ENCODE results near the gene GRK1.

Gene GRK1

GRCh38 chr13:113635048-113635420 lies 32.0 kb upstream of the GRK1 start:
- H3K9me3 ChIP-seq (ENCODE audit: control insufficient read depth, insufficient read depth, low read length): no peaks in the 10 kb centered on the region
- peaks cover 80% of the 10 kb centered on the region for H3K36me3 ChIP-seq (ENCODE audit: control insufficient read depth, insufficient read depth, low read length)
- H3K4me3 ChIP-seq (ENCODE audit: low read depth, low read length): no peak overlapping the region
- no peaks in the 10 kb centered on the region for H3K27me3 ChIP-seq (ENCODE audit: control insufficient read depth, insufficient read depth, low read length)
- H3K4me1 ChIP-seq (ENCODE audit: control insufficient read depth, insufficient read depth, low read length): no peaks in the 10 kb centered on the region
- no peak overlapping the region for H3K9ac ChIP-seq (ENCODE audit: low read depth, low read length)

DNA sequence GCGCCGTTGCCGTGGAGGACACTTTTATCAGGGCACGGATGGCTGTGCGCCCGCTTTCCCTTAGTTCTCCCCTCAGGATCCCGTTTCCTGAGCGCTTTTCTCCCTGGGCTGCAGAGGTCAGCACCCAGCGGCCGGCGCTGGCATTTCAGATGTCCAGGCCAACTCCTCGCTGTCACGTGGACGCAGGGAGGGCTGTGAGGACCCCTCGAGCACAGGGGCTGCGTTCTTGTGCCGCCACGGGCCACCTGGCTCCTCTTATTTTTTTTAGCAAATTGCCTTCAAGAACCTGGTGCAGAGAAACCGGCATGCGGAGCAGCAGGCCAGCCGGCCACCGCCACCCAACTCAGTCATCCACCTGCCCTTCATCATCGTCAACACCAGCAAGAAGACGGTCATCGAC lies 31.3 kb upstream of the GRK1 start:
- Histone ChIP-seq H3K4me1 (ENCODE audit: control insufficient read depth, insufficient read depth, low read length) (no peaks in the 10 kb centered on the region), H3K9me3 (ENCODE audit: control insufficient read depth, insufficient read depth, low read length) (no peaks in the 10 kb centered on the region), H3K4me3 (ENCODE audit: low read depth, low read length) (no peak overlapping the region), H3K36me3 (ENCODE audit: control insufficient read depth, insufficient read depth, low read length) (peaks cover 81% of the 10 kb centered on the region), H3K9ac (ENCODE audit: low read depth, low read length) (no peak overlapping the region), H3K27me3 (ENCODE audit: control insufficient read depth, insufficient read depth, low read length) (no peaks in the 10 kb centered on the region)

- Histone ChIP-seq H3K4me1 (ENCODE audit: control insufficient read depth, insufficient read depth, low read length) (no peaks in the 10 kb centered on the region), H3K27me3 (ENCODE audit: control insufficient read depth, insufficient read depth, low read length) (no peaks in the 10 kb centered on the region), H3K9ac (ENCODE audit: low read depth, low read length) (no peak overlapping the region), H3K4me3 (ENCODE audit: low read depth, low read length) (no peak overlapping the region), H3K36me3 (ENCODE audit: control insufficient read depth, insufficient read depth, low read length) (peaks cover 79% of the 10 kb centered on the region), H3K9me3 (ENCODE audit: control insufficient read depth, insufficient read depth, low read length) (peaks cover under 1% of the 10 kb centered on the region)
Measured at GRCh38 chr13:113636266-113636963, 30.6 kb upstream of the GRK1 start.

- no peak overlapping the region for H3K4me3 ChIP-seq (ENCODE audit: low read depth, low read length)
- peaks cover 79% of the 10 kb centered on the region for H3K36me3 ChIP-seq (ENCODE audit: control insufficient read depth, insufficient read depth, low read length)
- no peaks in the 10 kb centered on the region for H3K27me3 ChIP-seq (ENCODE audit: control insufficient read depth, insufficient read depth, low read length)
- H3K9me3 ChIP-seq (ENCODE audit: control insufficient read depth, insufficient read depth, low read length): peaks cover 11% of the 10 kb centered on the region
- H3K4me1 ChIP-seq (ENCODE audit: control insufficient read depth, insufficient read depth, low read length): no peaks in the 10 kb centered on the region
- H3K9ac ChIP-seq (ENCODE audit: low read depth, low read length): no peak overlapping the region
Measured at GRCh38 chr13:113637262-113638160, 29.5 kb upstream of the GRK1 start.

DNA sequence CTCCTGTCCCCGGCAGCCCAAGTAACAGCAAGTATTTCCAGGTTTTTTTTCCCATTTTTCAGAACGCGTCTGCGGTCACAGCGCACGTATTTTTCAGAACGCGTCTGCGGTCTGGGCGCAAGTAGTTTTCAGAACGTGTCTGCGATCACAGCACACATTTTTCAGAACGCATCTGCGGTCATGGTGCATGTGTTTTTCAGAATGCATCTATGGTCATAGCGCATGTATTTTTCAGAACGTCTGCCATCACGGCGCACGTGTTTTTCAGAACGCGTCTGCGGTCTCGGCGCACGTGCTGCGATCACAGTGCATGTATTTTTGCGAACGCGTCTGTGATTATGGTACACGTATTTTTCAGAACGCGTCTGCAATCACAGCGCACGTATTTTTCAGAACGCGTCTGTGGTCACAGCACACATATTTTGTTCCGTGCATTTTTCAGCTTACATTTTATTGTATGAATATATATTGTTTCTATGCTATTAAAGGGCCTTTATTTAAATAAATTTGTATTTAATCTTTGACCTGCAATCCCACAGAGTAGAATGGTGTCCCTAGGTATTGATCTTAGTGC lies 28.8 kb upstream of the GRK1 start:
- H3K36me3 ChIP-seq (ENCODE audit: control insufficient read depth, insufficient read depth, low read length): peaks cover 74% of the 10 kb centered on the region
- H3K27me3 ChIP-seq (ENCODE audit: control insufficient read depth, insufficient read depth, low read length): no peaks in the 10 kb centered on the region
- H3K9ac ChIP-seq (ENCODE audit: low read depth, low read length): no peak overlapping the region
- H3K9me3 ChIP-seq (ENCODE audit: control insufficient read depth, insufficient read depth, low read length): peaks cover 12% of the 10 kb centered on the region
- H3K4me3 ChIP-seq (ENCODE audit: low read depth, low read length): no peak overlapping the region
- no peaks in the 10 kb centered on the region for H3K4me1 ChIP-seq (ENCODE audit: control insufficient read depth, insufficient read depth, low read length)

DNA sequence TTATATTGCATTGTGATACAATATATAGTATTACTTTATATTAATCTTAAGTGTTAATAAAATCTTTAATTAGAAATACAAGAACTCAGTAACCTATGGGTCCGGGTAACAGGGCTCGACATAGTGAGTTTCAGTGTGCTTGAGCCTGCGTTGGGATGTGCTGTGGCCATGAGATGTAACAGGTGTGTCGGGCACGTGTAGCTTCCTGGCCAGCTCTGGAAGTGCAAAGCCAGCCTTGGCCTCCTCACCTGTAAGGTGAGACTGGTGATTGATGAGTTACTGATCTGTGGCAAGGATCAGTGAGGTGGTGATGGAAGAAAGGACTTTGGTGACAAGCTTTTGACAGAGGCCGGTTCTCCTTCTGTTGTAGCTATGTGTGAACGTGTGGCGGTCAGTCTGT lies 28.2 kb upstream of the GRK1 start:
- H3K4me3 ChIP-seq (ENCODE audit: low read depth, low read length): no peak overlapping the region
- H3K36me3 ChIP-seq (ENCODE audit: control insufficient read depth, insufficient read depth, low read length): peaks cover 69% of the 10 kb centered on the region
- peaks cover 12% of the 10 kb centered on the region for H3K9me3 ChIP-seq (ENCODE audit: control insufficient read depth, insufficient read depth, low read length)
- no peak overlapping the region for H3K9ac ChIP-seq (ENCODE audit: low read depth, low read length)
- H3K27me3 ChIP-seq (ENCODE audit: control insufficient read depth, insufficient read depth, low read length): no peaks in the 10 kb centered on the region
- H3K4me1 ChIP-seq (ENCODE audit: control insufficient read depth, insufficient read depth, low read length): no peaks in the 10 kb centered on the region

DNA sequence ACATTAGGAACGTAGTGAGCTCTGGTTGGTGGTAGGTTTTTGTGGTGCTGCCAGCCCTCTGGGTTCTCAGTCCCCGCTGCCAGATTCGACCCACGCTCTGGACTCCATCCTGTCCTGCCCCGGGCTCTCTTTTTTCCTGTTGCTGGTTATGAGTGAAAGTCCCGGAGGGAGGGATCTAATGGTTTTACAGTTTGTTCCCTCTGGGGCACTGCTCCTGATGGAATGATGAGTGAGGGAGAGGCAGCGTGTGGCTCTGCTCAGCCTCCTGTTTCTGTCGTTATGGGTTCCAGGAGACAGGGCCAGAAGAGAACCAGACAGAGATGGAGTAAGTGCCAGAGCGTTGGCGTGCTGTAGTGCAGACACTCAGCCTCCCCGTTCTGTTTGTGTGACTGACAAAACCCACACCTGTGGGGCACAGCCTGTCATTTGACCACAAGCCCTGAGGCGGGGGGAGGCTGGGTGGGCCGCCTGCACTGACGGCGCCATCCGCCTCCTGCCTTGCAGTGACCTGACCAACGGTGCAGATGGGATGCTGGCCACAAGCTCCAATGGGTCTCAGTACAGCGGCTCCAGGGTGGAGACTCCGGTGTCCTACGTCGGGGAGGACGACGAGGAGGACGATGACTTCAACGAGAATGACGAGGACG lies 27.3 kb upstream of the GRK1 start:
- Histone ChIP-seq H3K27me3 (ENCODE audit: control insufficient read depth, insufficient read depth, low read length) (no peaks in the 10 kb centered on the region), H3K4me3 (ENCODE audit: low read depth, low read length) (no peak overlapping the region), H3K4me1 (ENCODE audit: control insufficient read depth, insufficient read depth, low read length) (no peaks in the 10 kb centered on the region), H3K9me3 (ENCODE audit: control insufficient read depth, insufficient read depth, low read length) (peaks cover 12% of the 10 kb centered on the region), H3K36me3 (ENCODE audit: control insufficient read depth, insufficient read depth, low read length) (peaks cover 59% of the 10 kb centered on the region), H3K9ac (ENCODE audit: low read depth, low read length) (no peak overlapping the region)

- H3K9me3 ChIP-seq (ENCODE audit: control insufficient read depth, insufficient read depth, low read length): peaks cover 12% of the 10 kb centered on the region
- H3K4me1 ChIP-seq (ENCODE audit: control insufficient read depth, insufficient read depth, low read length): no peaks in the 10 kb centered on the region
Measured at GRCh38 chr13:113641426-113641825, 25.6 kb upstream of the GRK1 start.

DNA sequence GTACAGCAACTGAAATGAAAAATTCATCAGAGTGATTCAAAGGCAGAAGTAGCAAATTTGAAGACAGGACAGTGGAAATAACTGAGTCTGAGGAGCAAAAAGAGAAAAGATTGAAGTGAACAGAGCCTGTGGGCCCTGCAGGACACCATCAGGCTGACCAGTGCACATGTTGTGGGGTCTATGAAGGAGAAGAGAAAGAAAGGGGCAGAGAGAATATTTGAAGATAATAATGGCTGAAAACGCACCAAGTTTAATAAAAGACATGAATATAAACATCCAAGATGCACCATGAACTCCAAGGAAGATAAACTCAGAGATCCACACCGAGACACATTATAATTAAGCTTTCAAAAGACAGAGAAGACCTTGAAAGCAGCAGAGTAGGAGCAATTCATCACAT lies 24.5 kb upstream of the GRK1 start:
- Histone ChIP-seq H3K4me1 (ENCODE audit: control insufficient read depth, insufficient read depth, low read length) (no peaks in the 10 kb centered on the region), H3K4me3 (ENCODE audit: low read depth, low read length) (no peak overlapping the region), H3K27me3 (ENCODE audit: control insufficient read depth, insufficient read depth, low read length) (no peaks in the 10 kb centered on the region), H3K36me3 (ENCODE audit: control insufficient read depth, insufficient read depth, low read length) (peaks cover 31% of the 10 kb centered on the region), H3K9me3 (ENCODE audit: control insufficient read depth, insufficient read depth, low read length) (peaks cover 12% of the 10 kb centered on the region), H3K9ac (ENCODE audit: low read depth, low read length) (no peak overlapping the region)

More at GRCh38 chr13:113641426-113641825, 25.6 kb upstream of the GRK1 start:
- H3K9ac ChIP-seq (ENCODE audit: low read depth, low read length): no peak overlapping the region
- H3K27me3 ChIP-seq (ENCODE audit: control insufficient read depth, insufficient read depth, low read length): no peaks in the 10 kb centered on the region
- H3K4me3 ChIP-seq (ENCODE audit: low read depth, low read length): no peak overlapping the region
- peaks cover 42% of the 10 kb centered on the region for H3K36me3 ChIP-seq (ENCODE audit: control insufficient read depth, insufficient read depth, low read length)

DNA sequence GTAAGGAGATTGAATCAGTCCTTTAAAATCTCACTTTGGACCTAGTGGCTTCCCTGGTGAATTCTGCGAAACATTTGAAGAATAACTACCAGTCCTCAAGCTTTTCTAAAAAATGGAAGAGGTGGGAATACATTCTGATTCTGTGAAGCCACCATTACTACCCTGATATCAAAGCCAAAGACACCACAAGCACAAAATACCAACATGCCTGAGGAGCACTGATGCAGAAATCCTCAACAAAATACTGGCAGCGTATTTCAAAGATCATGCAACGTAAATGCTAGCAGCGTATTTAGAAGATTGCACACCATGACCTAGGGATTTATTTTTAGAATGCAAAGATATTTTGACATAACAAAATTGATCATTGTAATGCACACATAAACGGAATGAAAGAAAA lies 23.4 kb upstream of the GRK1 start:
- Histone ChIP-seq H3K4me1 (ENCODE audit: control insufficient read depth, insufficient read depth, low read length) (no peaks in the 10 kb centered on the region), H3K36me3 (ENCODE audit: control insufficient read depth, insufficient read depth, low read length) (peaks cover 21% of the 10 kb centered on the region), H3K9me3 (ENCODE audit: control insufficient read depth, insufficient read depth, low read length) (peaks cover 12% of the 10 kb centered on the region), H3K4me3 (ENCODE audit: low read depth, low read length) (no peak overlapping the region), H3K27me3 (ENCODE audit: control insufficient read depth, insufficient read depth, low read length) (no peaks in the 10 kb centered on the region), H3K9ac (ENCODE audit: low read depth, low read length) (no peak overlapping the region)

DNA sequence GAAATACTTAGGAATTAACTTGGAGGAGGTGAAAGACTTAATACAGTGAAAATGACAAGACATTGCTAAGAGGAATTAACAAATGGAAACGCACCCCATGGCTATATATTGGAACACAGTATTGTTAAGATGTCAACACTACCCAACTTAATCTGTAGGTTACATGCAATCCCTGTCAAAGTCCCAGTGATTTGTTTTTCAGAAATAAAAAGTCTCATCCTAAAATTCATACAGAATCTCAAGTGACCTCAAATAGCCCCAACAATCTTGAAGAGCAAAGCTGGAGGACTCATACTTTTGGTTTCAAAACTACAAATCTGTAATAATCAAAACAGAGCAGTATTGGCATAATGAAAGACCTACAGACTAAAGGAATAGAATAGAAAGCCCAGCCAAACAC lies 22.2 kb upstream of the GRK1 start:
- H3K36me3 ChIP-seq (ENCODE audit: control insufficient read depth, insufficient read depth, low read length): peaks cover 14% of the 10 kb centered on the region

More for the DNA sequence above, 22.2 kb upstream of the GRK1 start:
- Histone ChIP-seq H3K4me3 (ENCODE audit: low read depth, low read length) (no peak overlapping the region), H3K9me3 (ENCODE audit: control insufficient read depth, insufficient read depth, low read length) (peaks cover 12% of the 10 kb centered on the region), H3K9ac (ENCODE audit: low read depth, low read length) (no peak overlapping the region), H3K4me1 (ENCODE audit: control insufficient read depth, insufficient read depth, low read length) (no peaks in the 10 kb centered on the region), H3K27me3 (ENCODE audit: control insufficient read depth, insufficient read depth, low read length) (no peaks in the 10 kb centered on the region)
